Hepatocyte (in vitro differentiated cells): Measurements from ENCODE around the gene TMEM117. TPM values are rescaled to one million over a fixed set of nuclear protein-coding genes. Genes with fewer than 3 reads are reported as not detected.
"Not testable (repeated sequence)": the region's sequence is repeated elsewhere in the genome, so short reads cannot be mapped to it uniquely, and the experiment has no call there.

ENCODE experiments used
- DNase-seq: peaks from one replicate; pipeline ENCODE4 v3.0.0-alpha.2; 2016; ENCODE audit warnings: low spot score
- H2AFZ ChIP-seq: fragments of 200-600 bp; sonication (generic); 2 replicates; pipeline ENCODE4 v1.6.0; 2016; ENCODE audit warnings: antibody characterized with exemption, mild to moderate bottlenecking
- H3K27ac ChIP-seq: fragments of 200-600 bp; sonication (generic); 2 replicates; pipeline ENCODE4 v1.5.1; 2016; ENCODE audit warnings: mild to moderate bottlenecking
- H3K27me3 ChIP-seq: fragments of 200-600 bp; sonication (generic); 2 replicates; pipeline ENCODE4 v1.6.1; 2016
- H3K36me3 ChIP-seq: fragments of 200-600 bp; sonication (generic); replicated peaks from 2 replicates; pipeline ENCODE4 v1.5.1; 2016; ENCODE audit warnings: low read depth; ENCODE audit not compliant: insufficient read depth
- H3K4me1 ChIP-seq: fragments of 200-600 bp; sonication (generic); 2 replicates; pipeline ENCODE4 v1.5.1; 2016; ENCODE audit warnings: mild to moderate bottlenecking, moderate library complexity; ENCODE audit not compliant: insufficient read depth
- H3K4me2 ChIP-seq: fragments of 200-600 bp; sonication (generic); 2 replicates; pipeline ENCODE4 v1.6.0; 2016
- H3K4me3 ChIP-seq: fragments of 200-600 bp; sonication (generic); 2 replicates; pipeline ENCODE4 v1.5.1; 2016; ENCODE audit warnings: mild to moderate bottlenecking
- H3K79me2 ChIP-seq: fragments of 200-600 bp; sonication (generic); 2 replicates; pipeline ENCODE4 v1.6.0; 2017; ENCODE audit warnings: mild to moderate bottlenecking
- H3K9me2 ChIP-seq: fragments of 200-600 bp; sonication (generic); replicated peaks from 2 replicates; pipeline ENCODE4 v1.6.0; 2017; ENCODE audit warnings: mild to moderate bottlenecking; ENCODE audit not compliant: insufficient read depth
- H3K9me3 ChIP-seq: fragments of 200-600 bp; sonication (generic); 2 replicates; pipeline ENCODE4 v1.5.1; 2016; ENCODE audit warnings: low read depth, mild to moderate bottlenecking
- H4K20me1 ChIP-seq: fragments of 200-600 bp; sonication (generic); 2 replicates; pipeline ENCODE4 v1.6.0; 2016; ENCODE audit warnings: mild to moderate bottlenecking; ENCODE audit not compliant: insufficient read depth, poor library complexity, severe bottlenecking
- CTCF ChIP-seq: fragments of 200-600 bp; sonication (generic); IDR thresholded peaks from 2 replicates; pipeline ENCODE4 v1.5.1; 2016; ENCODE audit warnings: antibody characterized with exemption, mild to moderate bottlenecking; ENCODE audit not compliant: poor library complexity
- EZH2 ChIP-seq: fragments of 200-600 bp; sonication (generic); IDR thresholded peaks from 2 replicates; pipeline ENCODE4 v1.6.1; 2016; ENCODE audit warnings: antibody characterized with exemption, mild to moderate bottlenecking, borderline replicate concordance
- EZH2phosphoT487 ChIP-seq: fragments of 200-600 bp; sonication (generic); IDR thresholded peaks from one replicate; pipeline ENCODE4 v1.6.1; 2018; ENCODE audit warnings: antibody characterized with exemption, mild to moderate bottlenecking, low read depth, moderate library complexity; ENCODE audit not compliant: unreplicated experiment, severe bottlenecking
- WGBS: methylation state at CpG from one replicate; pipeline ENCODE4 v1.1.6; 2016; ENCODE audit warnings: low lambda C conversion rate; ENCODE audit errors: missing lambda C conversion rate; 5-methylcytosine and 5-hydroxymethylcytosine counted together
- polyA plus RNA-seq: library from polyadenylated mRNA; unstranded; fragments of >200 nt; fragmentation: Nextera tagmentation; extraction: Ambion mirVana; gene quantifications from 2 replicates; pipeline ENCODE4 v1.2.1, GENCODE V29; 2016
- total RNA-seq: library from RNA; depleted of rRNA; stranded (reverse); fragments of >200 nt; gene quantifications from 2 replicates; pipeline ENCODE4 v1.2.3, GENCODE V29; 2014

The TMEM117 gene
- total and polyA plus RNA-seq, 2 experiments from 2014 or later, result 12.4 to 47.1 TPM

DNA sequence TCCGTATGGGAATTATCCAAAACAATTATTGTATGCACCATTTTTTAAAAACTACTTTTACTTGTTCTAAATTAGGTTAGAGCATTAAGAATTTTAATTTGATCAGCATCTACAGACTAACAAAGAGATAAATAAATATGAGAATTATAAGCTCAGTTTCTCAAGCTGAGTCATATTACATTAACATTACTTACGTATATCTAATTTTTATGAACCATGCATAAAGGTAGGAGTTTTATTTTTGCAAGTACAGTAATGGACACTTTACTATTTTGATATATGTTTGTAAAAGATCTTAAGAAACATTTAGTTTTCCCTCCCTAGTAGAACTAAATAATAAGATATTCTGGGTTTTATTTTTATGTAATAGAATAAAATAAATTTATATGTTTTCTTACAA lies 410.1 kb downstream of the TMEM117 start:
- H3K4me1 ChIP-seq, result no peaks in the 10 kb centered on the region
- H4K20me1 ChIP-seq, result no peaks in the 10 kb centered on the region
- no peak overlapping the region for H3K4me3 ChIP-seq
- no peak for DNase-seq
- peaks cover 5% of the 10 kb centered on the region for H3K9me3 ChIP-seq
- H3K36me3 ChIP-seq, result no peaks in the 10 kb centered on the region
- H3K4me2 ChIP-seq, result no peak overlapping the region
- H3K27me3 ChIP-seq, result no peaks in the 10 kb centered on the region
- no peaks in the 10 kb centered on the region for H3K79me2 ChIP-seq
- TF ChIP-seq EZH2phosphoT487, result no peak
- no peak for TF ChIP-seq CTCF
- no peak for TF ChIP-seq EZH2
- H3K27ac ChIP-seq, result no peak overlapping the region
- no peak overlapping the region for H2AFZ ChIP-seq
- WGBS, result 87% methylated on average over 2 of the region's 2 CpGs
- H3K9me2 ChIP-seq, result no peaks in the 10 kb centered on the region

DNA sequence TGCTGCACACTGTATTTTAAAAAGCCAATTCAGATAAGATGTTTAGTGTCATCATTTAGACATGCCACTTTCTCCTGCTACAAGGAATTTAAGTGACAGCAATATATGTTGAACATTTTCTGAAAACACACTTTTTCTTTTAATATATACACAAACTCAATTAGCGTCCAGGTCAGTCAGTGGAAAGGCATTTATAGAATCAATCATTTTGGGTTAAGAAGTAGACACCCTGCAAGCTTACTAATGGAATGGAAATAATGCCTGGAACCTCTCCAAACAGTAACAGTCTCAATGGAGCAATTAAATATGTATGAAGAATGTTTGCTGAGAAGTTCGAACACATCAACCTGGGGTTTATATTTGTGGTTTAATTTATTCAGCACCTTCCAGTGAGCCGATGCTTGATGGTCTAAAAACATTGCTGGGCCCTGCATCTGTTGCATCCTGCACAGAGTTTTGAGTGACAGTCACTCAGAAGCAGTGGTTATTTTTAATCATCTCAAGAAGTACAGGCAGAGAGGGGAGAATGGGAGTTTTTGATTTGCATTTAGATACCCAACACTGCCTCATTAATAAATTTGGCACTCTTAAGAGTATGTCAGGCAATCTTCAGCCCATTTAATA lies 410.7 kb downstream of the TMEM117 start:
- Histone ChIP-seq H3K27ac (no peak overlapping the region), H3K4me1 (no peaks in the 10 kb centered on the region), H4K20me1 (no peaks in the 10 kb centered on the region), H3K79me2 (no peaks in the 10 kb centered on the region), H3K9me3 (peaks cover 5% of the 10 kb centered on the region), H3K27me3 (no peaks in the 10 kb centered on the region), H2AFZ (no peak overlapping the region), H3K4me2 (no peak overlapping the region), H3K4me3 (no peak overlapping the region), H3K9me2 (no peaks in the 10 kb centered on the region), H3K36me3 (no peaks in the 10 kb centered on the region)
- TF ChIP-seq EZH2phosphoT487 (no peak), CTCF (no peak), EZH2 (no peak)
- WGBS, result 76% methylated on average over 3 of the region's 3 CpGs
- DNase-seq, result no peak

DNA sequence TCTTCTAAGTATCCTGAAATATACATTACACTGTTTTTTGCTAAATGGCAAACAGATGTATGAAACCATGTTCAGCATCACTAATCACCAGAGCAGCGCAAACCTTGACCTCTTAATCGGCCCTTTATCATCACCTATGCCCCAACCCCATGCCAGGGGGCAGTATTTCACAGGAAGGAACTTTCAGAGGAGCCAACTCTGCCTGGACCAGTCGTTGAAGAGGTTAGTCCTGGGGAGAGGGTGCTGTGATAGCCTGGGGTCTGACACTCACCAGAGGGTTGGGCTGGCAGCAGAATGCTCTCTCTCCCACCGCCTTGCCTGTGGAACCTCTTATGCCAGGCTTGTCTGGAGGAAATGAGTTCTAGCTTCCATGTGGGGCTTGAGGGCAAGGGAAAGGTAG lies 411.7 kb downstream of the TMEM117 start:
- 77% methylated on average over 4 of the region's 4 CpGs for WGBS
- Histone ChIP-seq H3K9me2 (no peaks in the 10 kb centered on the region), H3K36me3 (no peaks in the 10 kb centered on the region), H3K4me2 (no peak overlapping the region), H2AFZ (no peak overlapping the region), H3K27me3 (no peaks in the 10 kb centered on the region), H3K4me1 (no peaks in the 10 kb centered on the region), H3K4me3 (no peak overlapping the region), H4K20me1 (no peaks in the 10 kb centered on the region), H3K27ac (no peak overlapping the region), H3K79me2 (no peaks in the 10 kb centered on the region), H3K9me3 (peaks cover 5% of the 10 kb centered on the region)
- no peak for DNase-seq
- TF ChIP-seq EZH2, result no peak
- TF ChIP-seq EZH2phosphoT487, result no peak
- TF ChIP-seq CTCF, result no peak

- H3K79me2 ChIP-seq, result no peaks in the 10 kb centered on the region
- WGBS, result 100% methylated on average over 4 of the region's 4 CpGs
- H3K27me3 ChIP-seq, result no peaks in the 10 kb centered on the region
- H3K27ac ChIP-seq, result no peak overlapping the region
- H3K9me2 ChIP-seq, result no peaks in the 10 kb centered on the region
- peaks cover 5% of the 10 kb centered on the region for H3K9me3 ChIP-seq
- H2AFZ ChIP-seq, result no peak overlapping the region
- H4K20me1 ChIP-seq, result no peaks in the 10 kb centered on the region
- TF ChIP-seq EZH2phosphoT487 (no peak), CTCF (no peak), EZH2 (no peak)
- no peak for DNase-seq
- no peak overlapping the region for H3K4me2 ChIP-seq
- no peaks in the 10 kb centered on the region for H3K4me1 ChIP-seq
- no peak overlapping the region for H3K4me3 ChIP-seq
- no peaks in the 10 kb centered on the region for H3K36me3 ChIP-seq
Measured at GRCh38 chr12:44248436-44248835, 412.6 kb downstream of the TMEM117 start.

DNA sequence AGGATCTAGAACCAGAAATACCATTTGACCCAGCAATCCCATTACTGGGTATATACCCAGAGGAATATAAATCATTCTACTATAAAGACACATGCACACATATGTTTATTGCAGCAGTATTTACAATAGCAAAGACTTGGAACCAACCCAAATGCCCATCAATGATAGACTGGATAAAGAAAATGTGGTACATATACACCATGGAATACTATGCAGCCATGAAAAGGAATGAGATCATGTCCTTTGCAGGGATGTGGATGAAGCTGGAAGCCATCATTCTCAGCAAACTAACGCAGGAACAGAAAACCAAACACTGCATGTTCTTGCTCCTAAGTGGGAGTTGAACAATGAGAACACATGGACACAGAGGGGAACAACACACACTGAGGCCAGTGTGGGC lies 414.6 kb downstream of the TMEM117 start:
- not testable (repeated sequence) for H3K4me2 ChIP-seq, H3K27me3 ChIP-seq, H4K20me1 ChIP-seq, H3K9me3 ChIP-seq, H3K79me2 ChIP-seq, H3K36me3 ChIP-seq, H3K27ac ChIP-seq, H3K9me2 ChIP-seq, H3K4me1 ChIP-seq, H3K4me3 ChIP-seq, H2AFZ ChIP-seq, DNase-seq
- 100% methylated on average over 1 of the region's 1 CpG for WGBS
